HG02642 (cell line): ENCODE results near the gene RB1.

Experiments used
- ATAC-seq: cut with Tn5 transposase; IDR thresholded peaks from one replicate; pipeline ENCODE4 v1.9.1; 2021; ENCODE audit warnings: mild to moderate bottlenecking; ENCODE audit not compliant: unreplicated experiment, poor library complexity

RB1 gene

GRCh38 chr13:48303359-48304142 lies at the start of gene RB1:
Gene RB1, plus strand, starts transcription at chr13:48303751. Its CDS starts 162 bp downstream, at chr13:48303913.
- ATAC-seq, result peak; percentile 89

- ATAC-seq, result no peak
Measured at GRCh38 chr13:48253849-48254248, 49.7 kb upstream of the RB1 start.

GRCh38 chr13:48255090-48255489 lies 48.5 kb upstream of the RB1 start:
- ATAC-seq, result no peak

GRCh38 chr13:48255954-48256353 lies 47.6 kb upstream of the RB1 start:
- ATAC-seq, result no peak

- ATAC-seq, result no peak
Measured at GRCh38 chr13:48258002-48258401, 45.5 kb upstream of the RB1 start.

GRCh38 chr13:48258430-48258829 lies 45.1 kb upstream of the RB1 start:
- no peak for ATAC-seq

GRCh38 chr13:48260970-48261369 lies 42.6 kb upstream of the RB1 start:
- no peak for ATAC-seq

- no peak for ATAC-seq
Measured at GRCh38 chr13:48263196-48263595, 40.4 kb upstream of the RB1 start.

GRCh38 chr13:48264058-48264457 lies 39.5 kb upstream of the RB1 start:
- no peak for ATAC-seq

- no peak for ATAC-seq
Measured at GRCh38 chr13:48265217-48265815, 38.2 kb upstream of the RB1 start.

GRCh38 chr13:48266150-48266549 lies 37.4 kb upstream of the RB1 start:
- ATAC-seq, result no peak

GRCh38 chr13:48266701-48267639 lies 36.6 kb upstream of the RB1 start:
- no peak for ATAC-seq

GRCh38 chr13:48268019-48268418 lies 35.5 kb upstream of the RB1 start:
- ATAC-seq, result no peak

- ATAC-seq, result no peak
Measured at GRCh38 chr13:48273346-48273745, 30.2 kb upstream of the RB1 start.

- no peak for ATAC-seq
Measured at GRCh38 chr13:48275507-48275906, 28.0 kb upstream of the RB1 start.

GRCh38 chr13:48278806-48279205 lies 24.7 kb upstream of the RB1 start:
- no peak for ATAC-seq

GRCh38 chr13:48281556-48281955 lies 22.0 kb upstream of the RB1 start:
- ATAC-seq, result no peak

GRCh38 chr13:48291730-48292129 lies 11.8 kb upstream of the RB1 start:
- no peak for ATAC-seq

GRCh38 chr13:48292650-48293049 lies 10.9 kb upstream of the RB1 start:
- ATAC-seq, result no peak

- no peak for ATAC-seq
Measured at GRCh38 chr13:48294653-48295052, 8.9 kb upstream of the RB1 start.

GRCh38 chr13:48295271-48295670 lies 8.3 kb upstream of the RB1 start:
- no peak for ATAC-seq
